Calu3 (cell line): ENCODE data around the gene PSG7. TPM values are rescaled to one million over a fixed set of nuclear protein-coding genes. Genes with fewer than 3 reads are reported as not detected.
"Not testable (repeated sequence)": the region's sequence is repeated elsewhere in the genome, so short reads cannot be mapped to it uniquely, and the experiment has no call there.

Experiments used
- BruUV-seq: library from RNA; stranded (reverse); fragments of 400-500 nt; replicated peaks from 2 replicates; lab custom pipeline; 2021; lab: Mats Ljungman, UMichigan
- CTCF ChIA-PET: fragments of 300-600 bp; sonication (Branson Sonifier 250); formaldehyde crosslinking; loops from one replicate; lab custom pipeline; 2022; ENCODE audit warnings: antibody characterized with exemption; lab: Charles Lee
- DNase-seq: peaks from one replicate; pipeline ENCODE4 v3.0.0; 2022
- H3K27ac Mint-ChIP-seq: one replicate; pipeline ENCODE4 v1.8.0; 2022; ENCODE audit warnings: mixed read lengths; ENCODE audit not compliant: unreplicated experiment
- H3K27me3 Mint-ChIP-seq: one replicate; pipeline ENCODE4 v1.8.0; 2022; ENCODE audit warnings: mixed read lengths; ENCODE audit not compliant: unreplicated experiment
- H3K36me3 Mint-ChIP-seq: one replicate; pipeline ENCODE4 v1.8.0; 2022; ENCODE audit warnings: mild to moderate bottlenecking, moderate library complexity, mixed read lengths; ENCODE audit not compliant: insufficient read depth, unreplicated experiment
- H3K4me1 Mint-ChIP-seq: one replicate; pipeline ENCODE4 v1.8.0; 2022; ENCODE audit warnings: mild to moderate bottlenecking, low read depth, mixed read lengths; ENCODE audit not compliant: unreplicated experiment
- H3K4me3 Mint-ChIP-seq: one replicate; pipeline ENCODE4 v1.8.0; 2022; ENCODE audit warnings: mild to moderate bottlenecking, low read depth, moderate library complexity, mixed read lengths; ENCODE audit not compliant: unreplicated experiment
- H3K9me3 Mint-ChIP-seq: one replicate; pipeline ENCODE4 v1.8.0; 2022; ENCODE audit warnings: low read depth, mixed read lengths; ENCODE audit not compliant: unreplicated experiment
- CTCF ChIP-seq: fragments of 200-600 bp; IDR thresholded peaks from one replicate; pipeline ENCODE4 v1.8.0; 2022; ENCODE audit warnings: antibody characterized with exemption; ENCODE audit not compliant: unreplicated experiment
- intact Hi-C: fragments of 100-400 bp; cut with micrococcal nuclease; formaldehyde crosslinking; loops from one replicate; pipeline ENCODE4 v1.10.0; 2022; ENCODE audit not compliant: unreplicated experiment
- total RNA-seq: library from RNA; stranded (reverse); gene quantifications from 2 replicates; pipeline ENCODE4 v1.2.3, GENCODE V29; 2022

Gene PSG7
- total RNA-seq, 1 experiment from 2014 or later: not detected

GRCh38 chr19:42928896-42929295 is 8.1 kb downstream of the PSG7 start:
- H3K9me3 Mint-ChIP-seq: no peaks in the 10 kb centered on the region
- no peak overlapping the region for H3K27ac Mint-ChIP-seq
- H3K36me3 Mint-ChIP-seq: no peaks in the 10 kb centered on the region
- no peak overlapping the region for H3K4me3 Mint-ChIP-seq
- BruUV-seq: no TSS peak
- DNase-seq: no peak
- peaks cover 37% of the 10 kb centered on the region for H3K27me3 Mint-ChIP-seq
- CTCF ChIA-PET: no interaction called here
- H3K4me1 Mint-ChIP-seq: peaks cover 33% of the 10 kb centered on the region
- intact Hi-C loops: no loop called here
- no peak for TF ChIP-seq CTCF

GRCh38 chr19:42926781-42927180 is 10.2 kb downstream of the PSG7 start:
- intact Hi-C loops: no loop called here
- no TSS peak for BruUV-seq
- H3K27me3 Mint-ChIP-seq: peaks cover 37% of the 10 kb centered on the region
- H3K36me3 Mint-ChIP-seq: no peaks in the 10 kb centered on the region
- H3K4me3 Mint-ChIP-seq: no peak overlapping the region
- no peak for TF ChIP-seq CTCF
- DNase-seq: no peak
- H3K27ac Mint-ChIP-seq: no peak overlapping the region
- H3K9me3 Mint-ChIP-seq: no peaks in the 10 kb centered on the region
- peaks cover 12% of the 10 kb centered on the region for H3K4me1 Mint-ChIP-seq
- CTCF ChIA-PET: no interaction called here

- intact Hi-C loops, H3K9me3 Mint-ChIP-seq, H3K4me1 Mint-ChIP-seq, H3K4me3 Mint-ChIP-seq, H3K36me3 Mint-ChIP-seq, BruUV-seq, H3K27ac Mint-ChIP-seq: not testable (repeated sequence)
- DNase-seq: peak; percentile 69
- peaks cover 37% of the 10 kb centered on the region for H3K27me3 Mint-ChIP-seq
- peak; percentile 69 for TF ChIP-seq CTCF
- CTCF ChIA-PET: interaction anchor here (0.7 kb wide), 1 partner anchor 1726 kb away, joined by 5 read pairs; no protein-coding TSS in a partner anchor
Observed at GRCh38 chr19:42923106-42923505, 13.9 kb downstream of the PSG7 start.

GRCh38 chr19:42920971-42921370 is 16.0 kb downstream of the PSG7 start:
- BruUV-seq, intact Hi-C loops, H3K27ac Mint-ChIP-seq, H3K36me3 Mint-ChIP-seq, DNase-seq, CTCF ChIA-PET, H3K4me1 Mint-ChIP-seq, H3K4me3 Mint-ChIP-seq, H3K9me3 Mint-ChIP-seq: not testable (repeated sequence)
- H3K27me3 Mint-ChIP-seq: peaks cover 21% of the 10 kb centered on the region

- no TSS peak for BruUV-seq
- intact Hi-C loops: no loop called here
- Mint-ChIP-seq H3K4me3 (no peak overlapping the region), H3K27me3 (peaks cover 12% of the 10 kb centered on the region), H3K9me3 (no peaks in the 10 kb centered on the region), H3K4me1 (no peaks in the 10 kb centered on the region), H3K36me3 (no peaks in the 10 kb centered on the region), H3K27ac (no peak overlapping the region)
- peak; percentile 13 for DNase-seq
- CTCF ChIA-PET: interaction anchor here (1.0 kb wide), 1 partner anchor 106 kb away, joined by 3 read pairs; no protein-coding TSS in a partner anchor
- no peak for TF ChIP-seq CTCF
Observed at GRCh38 chr19:42919757-42920079, 17.3 kb downstream of the PSG7 start.

- intact Hi-C loops, BruUV-seq, H3K4me1 Mint-ChIP-seq, H3K36me3 Mint-ChIP-seq, H3K4me3 Mint-ChIP-seq, H3K27ac Mint-ChIP-seq, H3K9me3 Mint-ChIP-seq: not testable (repeated sequence)
- DNase-seq: peak; percentile 58
- CTCF ChIA-PET: interaction anchor here (1.0 kb wide), 1 partner anchor 105 kb away, joined by 3 read pairs; no protein-coding TSS in a partner anchor
- peaks cover 13% of the 10 kb centered on the region for H3K27me3 Mint-ChIP-seq
Observed at GRCh38 chr19:42919070-42919756, 17.8 kb downstream of the PSG7 start.
